GM12878 (cell line): ENCODE data around the gene LDLRAD3. TPM values are rescaled to one million over a fixed set of nuclear protein-coding genes. Genes with fewer than 3 reads are reported as not detected.

Source experiments
- ATAC-seq: fragments of 200-7000 bp; cut with Tn5 transposase; 3 replicates; pipeline ENCODE4 v1.9.1; 2020; ENCODE audit warnings: mild to moderate bottlenecking, moderate library complexity
- BruUV-seq: library from RNA; stranded (reverse); fragments of 400-500 nt; replicated peaks from 2 replicates; lab custom pipeline; 2021; lab: Mats Ljungman, UMichigan
- CTCF ChIA-PET: fragments of 300-600 bp; sonication (Branson Sonifier 250); formaldehyde crosslinking; extraction: SDS; loops from one replicate; lab custom pipeline; 2021; ENCODE audit warnings: inconsistent platforms; lab: Yijun Ruan, JAX
- POLR2A ChIA-PET: fragments of 350-600 bp; formaldehyde crosslinking; extraction: SDS; loops from one replicate; lab custom pipeline; 2021; ENCODE audit warnings: inconsistent platforms; lab: Charles Lee
- RAD21 ChIA-PET: fragments of 300-600 bp; sonication (Branson Sonifier 250); formaldehyde crosslinking; loops from one replicate; lab custom pipeline; 2023; ENCODE audit warnings: antibody characterized with exemption; ENCODE audit not compliant: unreplicated experiment; lab: Charles Lee
- SMC1A ChIA-PET: fragments of 300-600 bp; sonication (Branson Sonifier 250); formaldehyde crosslinking; loops from one replicate; lab custom pipeline; 2023; ENCODE audit not compliant: unreplicated experiment, uncharacterized antibody; lab: Charles Lee
- DNase-seq: peaks from one replicate; pipeline ENCODE4 v3.0.0-alpha.2; 2011; ENCODE audit warnings: low read depth, low spot score
- FAIRE-seq: peaks from 3 replicates; lab custom pipeline; 2011; peaks lifted over from hg19 to GRCh38; lab: Jason Lieb, UNC
- H2AFZ ChIP-seq: 2 replicates; pipeline ENCODE4 v1.6.0; 2011; ENCODE audit warnings: low read depth, low read length, control low read depth; ENCODE audit not compliant: control insufficient read depth
- H3K27ac ChIP-seq: 2 replicates; pipeline ENCODE4 v1.5.1; 2011; ENCODE audit warnings: control low read depth; ENCODE audit not compliant: control insufficient read depth, insufficient read depth
- H3K27me3 ChIP-seq, 2 experiments: replicated peaks in 1 of 2; 2 replicates each; pipeline versions ENCODE4 v1.6.0 to v1.6.1; 2011; ENCODE audit warnings: low read length in 1 of 2; ENCODE audit not compliant: control insufficient read depth in 2 of 2, insufficient read depth in 2 of 2
- H3K36me3 ChIP-seq, 2 experiments: 2 replicates each; pipeline ENCODE4 v1.5.1; 2011; ENCODE audit warnings: low read length in 1 of 2; ENCODE audit not compliant: control insufficient read depth in 2 of 2, insufficient read depth in 2 of 2
- H3K4me1 ChIP-seq: 2 replicates; pipeline ENCODE4 v1.6.1; 2011; ENCODE audit warnings: mild to moderate bottlenecking, low read length, moderate library complexity, mixed read lengths; ENCODE audit not compliant: control insufficient read depth, insufficient read depth
- H3K4me2 ChIP-seq: 2 replicates; pipeline ENCODE4 v1.6.0; 2011; ENCODE audit warnings: control low read depth; ENCODE audit not compliant: control insufficient read depth, insufficient read depth
- H3K4me3 ChIP-seq: fragments of 200-600 bp; sonication (generic); 2 replicates; pipeline ENCODE4 v1.5.1; 2016
- H3K79me2 ChIP-seq: 2 replicates; pipeline ENCODE4 v1.6.0; 2011; ENCODE audit warnings: low read length; ENCODE audit not compliant: control insufficient read depth, insufficient read depth
- H3K9ac ChIP-seq: 2 replicates; pipeline ENCODE4 v1.8.0; 2011; ENCODE audit warnings: low read length, control low read depth, mixed read lengths; ENCODE audit not compliant: control insufficient read depth, insufficient read depth
- H3K9me3 ChIP-seq: replicated peaks from 3 replicates; pipeline ENCODE4 v1.5.1; 2011; ENCODE audit warnings: mild to moderate bottlenecking, low read length; ENCODE audit not compliant: control insufficient read depth, insufficient read depth
- H4K20me1 ChIP-seq: 2 replicates; pipeline ENCODE4 v1.6.0; 2011; ENCODE audit not compliant: control insufficient read depth, insufficient read depth
- CBFB ChIP-seq: IDR thresholded peaks from 2 replicates; pipeline ENCODE4 v1.6.1; 2016; ENCODE audit warnings: antibody characterized with exemption, low read depth
- CREM ChIP-seq: IDR thresholded peaks from 2 replicates; pipeline ENCODE4 v1.6.1; 2014; ENCODE audit warnings: antibody characterized with exemption, low read depth
- EED ChIP-seq: sonication (generic); IDR thresholded peaks from 2 replicates; pipeline ENCODE4 v1.6.1; 2016; ENCODE audit warnings: antibody characterized with exemption, low read depth
- ETV6 ChIP-seq, 2 experiments: fragments of 450-650 bp in 1 of 2; IDR thresholded peaks in 1 of 2; conservative IDR thresholded peaks in 1 of 2; 2 replicates each; pipeline ENCODE4 v1.6.1; 2014; ENCODE audit warnings: antibody characterized with exemption in 1 of 2, borderline replicate concordance in 1 of 2, low read depth in 1 of 2, mild to moderate bottlenecking in 1 of 2, moderate library complexity in 1 of 2
- FOXM1 ChIP-seq: IDR thresholded peaks from 2 replicates; pipeline ENCODE4 v1.6.1; 2012; ENCODE audit warnings: low read depth, mild to moderate bottlenecking, inconsistent platforms, low read length, moderate library complexity
- JUNB ChIP-seq: IDR thresholded peaks from 2 replicates; pipeline ENCODE4 v1.6.1; 2016; ENCODE audit warnings: antibody characterized with exemption, mild to moderate bottlenecking
- NFIC ChIP-seq: IDR thresholded peaks from 2 replicates; pipeline ENCODE4 v1.6.1; 2012; ENCODE audit warnings: low read depth, mild to moderate bottlenecking, inconsistent platforms, low read length, moderate library complexity
- POLR2A ChIP-seq: IDR thresholded peaks from 2 replicates; pipeline ENCODE4 v1.6.1; 2011; ENCODE audit warnings: low read depth, mild to moderate bottlenecking, low read length
- RUNX3 ChIP-seq: IDR thresholded peaks from 2 replicates; pipeline ENCODE4 v1.6.1; 2012; ENCODE audit warnings: low read length, inconsistent platforms
- YBX1 ChIP-seq: fragments of 450-650 bp; IDR thresholded peaks from 2 replicates; pipeline ENCODE4 v1.6.1; 2016; ENCODE audit warnings: antibody characterized with exemption
- WGBS: methylation state at CpG from one replicate; pipeline ENCODE4 v1.1.6; 2016; ENCODE audit warnings: low lambda C conversion rate; ENCODE audit not compliant: insufficient replicate concordance, insufficient coverage; ENCODE audit errors: missing lambda C conversion rate; 5-methylcytosine and 5-hydroxymethylcytosine counted together
- in situ Hi-C: fragments of 300-500 bp; cut with MboI; formaldehyde crosslinking; loops from 9 replicates; pipeline ENCODE4 v1.14.3; 2018; ENCODE audit warnings: mixed read lengths
- intact Hi-C: fragments of 100-400 bp; cut with micrococcal nuclease; formaldehyde crosslinking; loops from one replicate; pipeline ENCODE4 v1.14.2; 2022; ENCODE audit not compliant: unreplicated experiment
- polyA plus RNA-seq, 11 experiments: library from polyadenylated mRNA; depleted of rRNA in 4 of 11; unstranded in 6 of 11; stranded (reverse) in 5 of 11; fragments of >200 nt; fragmentation: Nextera tagmentation in 4 of 11; fragmentation: Illumina TruSeq in 1 of 11; extraction: Ambion mirVana in 4 of 11; extraction: Trizol in 1 of 11; gene quantifications; 1 replicate in 1 of 11; 2 replicates in 10 of 11; pipeline versions ENCODE4 v1.2.1 to v1.2.3, GENCODE V29; 2011 to 2016; ENCODE audit warnings: inconsistent platforms in 2 of 11, missing spikeins in 2 of 11, low read depth in 1 of 11
- total RNA-seq, 4 experiments: library from RNA; depleted of rRNA in 3 of 4; stranded (reverse); fragments of >200 nt in 3 of 4; fragmentation: Illumina TruSeq in 1 of 4; extraction: Trizol in 1 of 4; gene quantifications; 2 replicates each; pipeline versions ENCODE4 v1.2.1 to v1.2.3, GENCODE V29; 2013 to 2021

Gene LDLRAD3
- total and polyA plus RNA-seq, 10 of the 15 experiments (the other 5 are each of a cell fraction or from before 2014, with no cell fraction given), result 2.5 to 17.2 (median 10.7) TPM

GRCh38 chr11:36109850-36110606 is 166.2 kb downstream of the LDLRAD3 start:
- Histone ChIP-seq H3K27me3 (no peaks in the 10 kb centered on the region), H2AFZ (no peak overlapping the region), H3K79me2 (no peaks in the 10 kb centered on the region), H3K4me1 (no peaks in the 10 kb centered on the region; the same call in 1 of the 2 replicates), H3K9ac (no peak overlapping the region), H3K4me3 (no peak overlapping the region), H3K36me3 (no peaks in the 10 kb centered on the region), H3K4me2 (no peak overlapping the region), H3K27ac (no peak overlapping the region), H4K20me1 (no peaks in the 10 kb centered on the region), H3K9me3 (no peaks in the 10 kb centered on the region; the same call in 1 of the 3 replicates)
- DNase-seq (no peak), ATAC-seq (peak; percentile 69), FAIRE-seq (no peak)
- WGBS, result 21% methylated on average over 6 of the region's 6 CpGs
- TF ChIP-seq CREM (peak; percentile 44; the same call in 1 of the 2 replicates), FOXM1 (peak; percentile 64; the same call in 1 of the 2 replicates), EED (peak; percentile 81), YBX1 (no peak), CBFB (peak; percentile 63; the same call in 1 of the 2 replicates), NFIC (peak; percentile 64; the same call in 1 of the 2 replicates), JUNB (peak; percentile 71), RUNX3 (peak; percentile 86), POLR2A (no peak), ETV6 (conservative IDR thresholded peaks at IDR 0.05 in 1 of 2, IDR thresholded peaks at IDR 0.05 in 1 of 2; ENCODE audit: borderline replicate concordance in 1 of 2, low read depth in 1 of 2) (peak in 1 of 2 experiments; percentile 72; a peak in 1 of 4 replicates)
- intact Hi-C loops (no loop called here), in situ Hi-C loops (no loop called here)
- CTCF ChIA-PET, result interaction anchor here (1.3 to 1.6 kb wide), 3 partner anchors 22 to 288 kb away, joined by 4 to 12 read pairs (median 7); no protein-coding TSS in a partner anchor
- POLR2A ChIA-PET, result no interaction called here
- no TSS peak for BruUV-seq
- RAD21 ChIA-PET, result no interaction called here
- SMC1A ChIA-PET, result interaction anchor here (1.2 to 1.5 kb wide), 3 partner anchors 53 to 288 kb away, joined by 3 to 6 read pairs (median 4); no protein-coding TSS in a partner anchor
